ENCODE data around the gene RCAN2.

DNA sequence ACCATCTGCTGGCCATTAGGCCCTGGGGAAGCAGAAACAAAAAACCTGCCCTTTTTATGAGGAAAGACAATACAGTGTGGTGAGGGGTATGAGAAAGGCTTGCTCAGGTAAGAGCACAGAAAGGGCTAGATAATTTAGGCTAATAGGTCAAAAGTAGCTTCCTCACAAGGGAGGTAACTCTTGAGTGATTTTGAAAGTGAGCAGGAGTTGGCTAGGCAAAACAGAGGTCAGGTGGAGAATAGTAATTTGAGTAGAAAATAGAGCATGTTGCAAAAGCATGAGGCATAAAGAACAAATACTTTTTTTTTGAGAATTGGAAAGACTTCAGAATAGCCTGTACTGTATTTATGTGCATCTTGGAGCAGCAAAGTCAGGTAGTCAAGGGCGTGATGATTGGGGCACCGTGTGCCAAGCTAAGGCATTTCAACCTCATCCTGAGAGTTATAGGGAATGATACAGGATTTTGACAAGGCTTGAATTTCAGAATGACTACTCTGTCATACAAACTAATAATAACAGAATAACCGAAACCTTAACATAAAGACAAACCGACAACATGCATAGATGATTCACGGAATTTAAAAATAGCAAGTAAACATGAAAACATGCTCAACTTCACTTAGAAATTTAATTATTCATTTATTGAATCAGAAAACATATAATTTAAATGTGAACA lies 197.5 kb downstream of the RCAN2 start:
- no peak for TF ChIP-seq POLR2A (IDR thresholded peaks at IDR 0.05)
- TF ChIP-seq, protein P1, sequence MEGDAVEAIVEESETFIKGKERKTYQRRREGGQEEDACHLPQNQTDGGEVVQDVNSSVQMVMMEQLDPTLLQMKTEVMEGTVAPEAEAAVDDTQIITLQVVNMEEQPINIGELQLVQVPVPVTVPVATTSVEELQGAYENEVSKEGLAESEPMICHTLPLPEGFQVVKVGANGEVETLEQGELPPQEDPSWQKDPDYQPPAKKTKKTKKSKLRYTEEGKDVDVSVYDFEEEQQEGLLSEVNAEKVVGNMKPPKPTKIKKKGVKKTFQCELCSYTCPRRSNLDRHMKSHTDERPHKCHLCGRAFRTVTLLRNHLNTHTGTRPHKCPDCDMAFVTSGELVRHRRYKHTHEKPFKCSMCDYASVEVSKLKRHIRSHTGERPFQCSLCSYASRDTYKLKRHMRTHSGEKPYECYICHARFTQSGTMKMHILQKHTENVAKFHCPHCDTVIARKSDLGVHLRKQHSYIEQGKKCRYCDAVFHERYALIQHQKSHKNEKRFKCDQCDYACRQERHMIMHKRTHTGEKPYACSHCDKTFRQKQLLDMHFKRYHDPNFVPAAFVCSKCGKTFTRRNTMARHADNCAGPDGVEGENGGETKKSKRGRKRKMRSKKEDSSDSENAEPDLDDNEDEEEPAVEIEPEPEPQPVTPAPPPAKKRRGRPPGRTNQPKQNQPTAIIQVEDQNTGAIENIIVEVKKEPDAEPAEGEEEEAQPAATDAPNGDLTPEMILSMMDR (IDR thresholded peaks at IDR 0.05), result no peak

Data from gastroesophageal sphincter (tissue), 3 donors.